Measurements from ENCODE around the gene RLBP1. TPM values are rescaled to one million over a fixed set of nuclear protein-coding genes. Genes with fewer than 3 reads are reported as not detected.
A peak's percentile ranks its signal among the peaks of the same experiment; 100 is the strongest.
"Not testable (repeated sequence)": the region's sequence is repeated elsewhere in the genome, so short reads cannot be mapped to it uniquely, and the experiment has no call there.

Gene RLBP1
- total RNA-seq, 1 experiment from 2014 or later = not detected

DNA sequence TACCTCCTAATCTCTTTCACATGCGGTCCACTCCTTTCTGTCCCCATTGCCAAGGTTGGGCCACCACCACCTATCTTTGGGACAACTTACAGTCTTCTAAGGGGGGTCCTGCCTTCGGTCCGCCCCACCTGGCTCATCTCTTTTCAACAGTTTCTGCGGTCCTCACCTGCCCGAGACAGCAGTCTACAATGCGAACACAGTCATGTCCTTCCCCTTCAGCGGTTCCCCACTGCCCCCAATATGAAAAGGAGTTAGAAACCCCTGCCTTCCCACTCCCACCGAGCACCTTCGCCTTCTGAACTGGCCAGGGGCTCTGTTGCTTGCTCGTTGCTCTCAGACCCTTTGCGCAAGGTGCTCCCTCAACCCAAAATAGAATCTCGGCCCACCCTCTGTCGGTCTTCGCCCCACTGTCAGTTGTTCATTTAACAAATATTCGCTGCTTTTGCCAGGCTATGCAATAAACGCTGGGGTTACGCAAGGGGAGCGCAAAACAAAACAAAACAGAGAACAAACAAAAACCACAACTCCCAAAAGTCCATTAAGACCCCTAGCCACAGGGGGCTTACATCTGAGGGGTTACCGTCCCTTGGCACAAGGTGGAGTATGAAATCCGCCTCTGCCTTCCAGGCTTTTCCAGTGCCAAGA lies 21.8 kb upstream of the RLBP1 start:
- CTCF ChIA-PET = interaction anchor here (0.6 to 3.0 kb wide), 12 partner anchors 13 to 338 kb away, joined by 3 to 45 read pairs (median 4); no protein-coding TSS in a partner anchor
- H3K9me3 Mint-ChIP-seq = peaks cover 14% of the 10 kb centered on the region
- H3K27ac Mint-ChIP-seq = no peak overlapping the region
- no peak for ATAC-seq
- peak overlapping the region; percentile 97 for H3K4me3 Mint-ChIP-seq
- DNase-seq (ENCODE audit: low spot score) = no peak
- no peak for TF ChIP-seq SMAD4 (CRISPR knock-in tag; IDR thresholded peaks at IDR 0.05)
- TF ChIP-seq NFYB (CRISPR knock-in tag; conservative IDR thresholded peaks at IDR 0.05; ENCODE audit: low read depth) = no peak; the same call in 1 of the 2 replicates
- peak; percentile 14; the same call in 1 of the 2 replicates for TF ChIP-seq GABPB1 (CRISPR knock-in tag; IDR thresholded peaks at IDR 0.05)
- no peak for TF ChIP-seq USF1 (CRISPR knock-in tag; IDR thresholded peaks at IDR 0.05)
- POLR2A ChIA-PET = interaction anchor here (1.0 kb wide), 1 partner anchor 155 kb away, joined by 4 read pairs; the partner anchor contains the start of gene ABHD2
- peaks cover 25% of the 10 kb centered on the region for H3K4me1 Mint-ChIP-seq
- H3K36me3 Mint-ChIP-seq = peaks cover 18% of the 10 kb centered on the region
- peaks cover 23% of the 10 kb centered on the region for H3K27me3 Mint-ChIP-seq (ENCODE audit: low read depth)

DNA sequence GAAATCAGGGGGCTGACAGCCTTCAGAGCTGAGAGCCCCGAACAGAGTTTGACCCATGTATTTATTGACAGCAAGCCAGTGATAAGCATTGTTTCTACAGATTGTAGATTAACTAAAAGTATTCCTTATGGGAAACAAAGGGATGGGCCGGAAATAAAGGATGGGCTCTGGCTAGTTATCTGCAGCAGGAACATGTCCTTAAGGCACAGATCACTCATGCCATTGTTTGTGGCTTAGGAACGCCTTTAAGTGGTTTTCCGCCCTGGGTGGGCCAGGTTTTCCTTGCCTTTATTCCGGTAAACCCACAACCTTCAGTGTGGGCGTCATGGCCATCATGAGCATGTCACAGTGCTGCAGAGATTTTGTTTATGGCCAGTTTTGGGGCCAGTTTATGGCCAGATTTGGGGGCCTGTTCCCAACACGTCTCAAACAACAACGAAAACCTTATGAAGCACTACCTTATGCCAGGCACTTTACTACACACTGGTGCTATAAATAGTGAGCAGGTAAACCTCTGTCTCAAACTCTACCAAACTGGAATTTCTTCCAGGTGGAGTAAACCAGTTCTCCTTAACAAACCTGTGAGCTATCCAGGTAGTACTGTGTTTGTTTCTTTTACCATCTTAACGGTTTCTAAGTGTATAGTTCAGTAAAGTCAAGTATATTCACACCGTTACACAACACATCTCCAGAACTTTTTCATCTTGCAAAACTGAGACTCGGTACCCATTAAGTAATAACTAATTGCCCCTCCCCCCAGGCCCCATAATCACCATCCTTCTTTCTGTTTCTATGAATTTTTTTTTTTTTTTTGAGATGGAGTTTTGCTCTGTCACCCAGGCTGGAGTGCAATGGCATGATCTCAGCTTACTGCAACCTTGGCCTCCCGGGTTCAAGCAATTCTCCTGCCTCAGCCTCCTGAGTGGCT lies 18.8 kb upstream of the RLBP1 start:
- H3K36me3 Mint-ChIP-seq; H3K27ac Mint-ChIP-seq; H3K4me3 Mint-ChIP-seq; DNase-seq (ENCODE audit: low spot score); ATAC-seq; POLR2A ChIA-PET: not testable (repeated sequence)
- peaks cover 16% of the 10 kb centered on the region for H3K9me3 Mint-ChIP-seq
- CTCF ChIA-PET = interaction anchor here (1.7 kb wide), 1 partner anchor 33 kb away, joined by 5 read pairs; no protein-coding TSS in a partner anchor
- peaks cover 13% of the 10 kb centered on the region for H3K4me1 Mint-ChIP-seq
- peaks cover 26% of the 10 kb centered on the region for H3K27me3 Mint-ChIP-seq (ENCODE audit: low read depth)

- POLR2A ChIA-PET = no interaction called here
- no peaks in the 10 kb centered on the region for H3K36me3 Mint-ChIP-seq
- peaks cover 3% of the 10 kb centered on the region for H3K9me3 Mint-ChIP-seq
- TF ChIP-seq ZNF219 (CRISPR knock-in tag; IDR thresholded peaks at IDR 0.05; ENCODE audit: borderline replicate concordance) (no peak), ZNF121 (CRISPR knock-in tag; IDR thresholded peaks at IDR 0.05) (no peak), CREM (CRISPR knock-in tag; IDR thresholded peaks at IDR 0.05) (no peak), MAX (CRISPR knock-in tag; IDR thresholded peaks at IDR 0.05) (no peak), NFATC4 (CRISPR knock-in tag; IDR thresholded peaks at IDR 0.05) (no peak), ELF4 (CRISPR knock-in tag; IDR thresholded peaks at IDR 0.05; ENCODE audit: low read depth) (no peak), CBFB (CRISPR knock-in tag; IDR thresholded peaks at IDR 0.05; ENCODE audit: low read depth) (no peak), GABPB1 (CRISPR knock-in tag; IDR thresholded peaks at IDR 0.05) (no peak), KAT7 (CRISPR knock-in tag; IDR thresholded peaks at IDR 0.05; ENCODE audit: borderline replicate concordance) (no peak), JAZF1 (CRISPR knock-in tag; IDR thresholded peaks at IDR 0.05) (no peak), SP1 (CRISPR knock-in tag; conservative IDR thresholded peaks at IDR 0.05) (no peak)
- TF ChIP-seq, protein P1, sequence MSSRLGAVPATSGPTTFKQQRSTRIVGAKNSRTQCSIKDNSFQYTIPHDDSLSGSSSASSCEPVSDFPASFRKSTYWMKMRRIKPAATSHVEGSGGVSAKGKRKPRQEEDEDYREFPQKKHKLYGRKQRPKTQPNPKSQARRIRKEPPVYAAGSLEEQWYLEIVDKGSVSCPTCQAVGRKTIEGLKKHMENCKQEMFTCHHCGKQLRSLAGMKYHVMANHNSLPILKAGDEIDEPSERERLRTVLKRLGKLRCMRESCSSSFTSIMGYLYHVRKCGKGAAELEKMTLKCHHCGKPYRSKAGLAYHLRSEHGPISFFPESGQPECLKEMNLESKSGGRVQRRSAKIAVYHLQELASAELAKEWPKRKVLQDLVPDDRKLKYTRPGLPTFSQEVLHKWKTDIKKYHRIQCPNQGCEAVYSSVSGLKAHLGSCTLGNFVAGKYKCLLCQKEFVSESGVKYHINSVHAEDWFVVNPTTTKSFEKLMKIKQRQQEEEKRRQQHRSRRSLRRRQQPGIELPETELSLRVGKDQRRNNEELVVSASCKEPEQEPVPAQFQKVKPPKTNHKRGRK (CRISPR knock-in tag; IDR thresholded peaks at IDR 0.05; ENCODE audit: borderline replicate concordance) = no peak
- DNase-seq (ENCODE audit: low spot score) = no peak
- no peak overlapping the region for H3K4me3 Mint-ChIP-seq
- no peak for ATAC-seq
- no peak overlapping the region for H3K27ac Mint-ChIP-seq
- H3K27me3 Mint-ChIP-seq (ENCODE audit: low read depth) = peaks cover 10% of the 10 kb centered on the region
- no peaks in the 10 kb centered on the region; the same call in 1 of the 2 replicates for H3K4me1 Mint-ChIP-seq
- CTCF ChIA-PET = no interaction called here
Observed at GRCh38 chr15:89231832-89232231, 10.5 kb upstream of the RLBP1 start.
